HepG2 (cell line): ENCODE measurements around the gene RGL3. TPM values are rescaled to one million over a fixed set of nuclear protein-coding genes. Genes with fewer than 3 reads are reported as not detected.
A peak's percentile ranks its signal among the peaks of the same experiment; 100 is the strongest.

ENCODE experiments used
- ARID2 ChIP-seq: sonication (generic); formaldehyde crosslinking; IDR thresholded peaks from 2 replicates; pipeline ENCODE4 v1.8.1; 2022; ENCODE audit warnings: mild to moderate bottlenecking, missing genetic modification reagents, borderline replicate concordance
- GPBP1L1 ChIP-seq: sonication (generic); formaldehyde crosslinking; IDR thresholded peaks from 2 replicates; pipeline ENCODE4 v1.5.0; 2020; ENCODE audit warnings: mild to moderate bottlenecking, missing genetic modification reagents
- GPN1 ChIP-seq: sonication (generic); formaldehyde crosslinking; IDR thresholded peaks from 2 replicates; pipeline ENCODE4 v1.5.1; 2020; ENCODE audit warnings: missing genetic modification reagents, borderline replicate concordance
- HDAC2 ChIP-seq: sonication (generic); formaldehyde crosslinking; IDR thresholded peaks from 2 replicates; pipeline ENCODE4 v1.4.0; 2020; ENCODE audit warnings: missing genetic modification reagents
- IRF2 ChIP-seq: IDR thresholded peaks from 2 replicates; pipeline ENCODE4 v1.6.1; 2018; ENCODE audit warnings: missing genetic modification reagents, missing compliant biosample characterization
- JARID2 ChIP-seq: sonication (generic); formaldehyde crosslinking; IDR thresholded peaks from 2 replicates; pipeline ENCODE4 v1.8.1; 2023; ENCODE audit warnings: missing genetic modification reagents, inconsistent platforms; ENCODE audit not compliant: insufficient replicate concordance
- KAT2B ChIP-seq: fragments of 150-350 bp; IDR thresholded peaks from 2 replicates; pipeline ENCODE4 v1.6.1; 2014; ENCODE audit warnings: low read depth, low read length, borderline replicate concordance
- KDM2A ChIP-seq: sonication (generic); formaldehyde crosslinking; IDR thresholded peaks from 2 replicates; pipeline ENCODE4 v1.4.0; 2020; ENCODE audit warnings: low read depth, missing genetic modification reagents, borderline replicate concordance
- KDM5B ChIP-seq: sonication (generic); formaldehyde crosslinking; IDR thresholded peaks from 2 replicates; pipeline ENCODE4 v1.4.0; 2020; ENCODE audit warnings: missing genetic modification reagents, mild to moderate bottlenecking, borderline replicate concordance
- NCOA2 ChIP-seq: sonication (generic); formaldehyde crosslinking; IDR thresholded peaks from 2 replicates; pipeline ENCODE4 v1.8.0; 2022; ENCODE audit warnings: inconsistent platforms
- NFIC ChIP-seq: IDR thresholded peaks from 2 replicates; pipeline ENCODE4 v1.6.1; 2012; ENCODE audit warnings: mild to moderate bottlenecking, low read length, inconsistent platforms
- NFRKB ChIP-seq: fragments of 450-650 bp; IDR thresholded peaks from 2 replicates; pipeline ENCODE4 v1.6.1; 2017
- NR2F2 ChIP-seq: IDR thresholded peaks from 2 replicates; pipeline ENCODE4 v1.6.1; 2012; ENCODE audit warnings: low read depth, inconsistent platforms, borderline replicate concordance
- PHF20 ChIP-seq: sonication (generic); formaldehyde crosslinking; IDR thresholded peaks from 2 replicates; pipeline ENCODE4 v1.5.0; 2020; ENCODE audit warnings: mild to moderate bottlenecking, missing genetic modification reagents
- POLR2G ChIP-seq: fragments of 200-400 bp; formaldehyde crosslinking; IDR thresholded peaks from 2 replicates; pipeline ENCODE4 v1.6.1; 2018; ENCODE audit warnings: mild to moderate bottlenecking, low read depth, low read length, moderate library complexity
- SCMH1 ChIP-seq: sonication (generic); formaldehyde crosslinking; IDR thresholded peaks from 2 replicates; pipeline ENCODE4 v1.9.0; 2021; ENCODE audit warnings: missing genetic modification reagents, mild to moderate bottlenecking, borderline replicate concordance
- SIN3B ChIP-seq: fragments of 150-350 bp; IDR thresholded peaks from 2 replicates; pipeline ENCODE4 v1.6.1; 2014; ENCODE audit warnings: low read length
- SMC3 ChIP-seq: IDR thresholded peaks from 2 replicates; pipeline ENCODE4 v1.6.1; 2011; ENCODE audit warnings: low read length, improper control_type of control experiment
- TBP ChIP-seq: sonication (generic); formaldehyde crosslinking; IDR thresholded peaks from 2 replicates; pipeline ENCODE4 v1.5.0; 2020; ENCODE audit warnings: missing genetic modification reagents
- ZNF101 ChIP-seq: sonication (generic); formaldehyde crosslinking; IDR thresholded peaks from 2 replicates; pipeline ENCODE4 v1.4.0; 2020; ENCODE audit warnings: mild to moderate bottlenecking, low read depth, missing genetic modification reagents, borderline replicate concordance
- ZNF224 ChIP-seq: sonication (generic); formaldehyde crosslinking; IDR thresholded peaks from 2 replicates; pipeline ENCODE4 v1.5.0; 2020; ENCODE audit warnings: mild to moderate bottlenecking, missing genetic modification reagents
- ZNF282 ChIP-seq: fragments of 450-650 bp; IDR thresholded peaks from 2 replicates; pipeline ENCODE4 v1.6.1; 2018; ENCODE audit not compliant: partially characterized antibody
- ZNF326 ChIP-seq: sonication (generic); formaldehyde crosslinking; IDR thresholded peaks from 2 replicates; pipeline ENCODE4 v1.4.0; 2020; ENCODE audit warnings: missing genetic modification reagents, borderline replicate concordance
- ZNF367 ChIP-seq: sonication (generic); formaldehyde crosslinking; IDR thresholded peaks from 2 replicates; pipeline ENCODE4 v1.4.0; 2020; ENCODE audit warnings: missing genetic modification reagents, borderline replicate concordance
- ZNF451 ChIP-seq: sonication (generic); formaldehyde crosslinking; IDR thresholded peaks from 2 replicates; pipeline ENCODE4 v1.5.0; 2020; ENCODE audit warnings: mild to moderate bottlenecking, missing genetic modification reagents
- ZNF484 ChIP-seq: sonication (generic); formaldehyde crosslinking; IDR thresholded peaks from 2 replicates; pipeline ENCODE4 v1.5.1; 2020; ENCODE audit warnings: mild to moderate bottlenecking, low read depth, missing genetic modification reagents, borderline replicate concordance
- ZNF724P ChIP-seq: sonication (generic); formaldehyde crosslinking; IDR thresholded peaks from 2 replicates; pipeline ENCODE4 v1.8.0; 2022; ENCODE audit warnings: missing genetic modification reagents, borderline replicate concordance
- ZNF768 ChIP-seq: sonication (generic); formaldehyde crosslinking; IDR thresholded peaks from 2 replicates; pipeline ENCODE4 v1.4.0; 2020; ENCODE audit warnings: missing genetic modification reagents
- polyA plus RNA-seq, 8 experiments: library from polyadenylated mRNA; depleted of rRNA in 3 of 8; stranded (reverse) in 7 of 8; unstranded in 1 of 8; fragments of >200 nt; fragmentation: Illumina TruSeq in 4 of 8; extraction: Trizol in 4 of 8; gene quantifications; 2 replicates each; pipeline versions ENCODE4 v1.2.1 to v1.2.3, GENCODE V29; 2011 to 2016; ENCODE audit warnings: low read depth in 4 of 8, missing spikeins in 1 of 8, mixed read lengths in 1 of 8; ENCODE audit not compliant: insufficient read depth in 1 of 8
- total RNA-seq, 5 experiments: library from RNA; depleted of rRNA; stranded (reverse); fragments of >200 nt; fragmentation: Illumina TruSeq; extraction: Trizol; gene quantifications; 2 replicates each; pipeline ENCODE4 v1.2.3, GENCODE V29; 2016; ENCODE audit warnings: low read depth in 1 of 5
- TF ChIP-seq, protein P1 (sequence below): sonication (generic); formaldehyde crosslinking; conservative IDR thresholded peaks from 2 replicates; pipeline ENCODE4 v1.8.0; 2022; ENCODE audit warnings: missing genetic modification reagents

Gene RGL3
- total and polyA plus RNA-seq, 2 of the 13 experiments (the other 11 are each of a cell fraction or from before 2014, with no cell fraction given), result 4.2 to 7.6 TPM

- no peak for TF ChIP-seq ARID2 (CRISPR knock-in tag)
- TF ChIP-seq, protein P1, sequence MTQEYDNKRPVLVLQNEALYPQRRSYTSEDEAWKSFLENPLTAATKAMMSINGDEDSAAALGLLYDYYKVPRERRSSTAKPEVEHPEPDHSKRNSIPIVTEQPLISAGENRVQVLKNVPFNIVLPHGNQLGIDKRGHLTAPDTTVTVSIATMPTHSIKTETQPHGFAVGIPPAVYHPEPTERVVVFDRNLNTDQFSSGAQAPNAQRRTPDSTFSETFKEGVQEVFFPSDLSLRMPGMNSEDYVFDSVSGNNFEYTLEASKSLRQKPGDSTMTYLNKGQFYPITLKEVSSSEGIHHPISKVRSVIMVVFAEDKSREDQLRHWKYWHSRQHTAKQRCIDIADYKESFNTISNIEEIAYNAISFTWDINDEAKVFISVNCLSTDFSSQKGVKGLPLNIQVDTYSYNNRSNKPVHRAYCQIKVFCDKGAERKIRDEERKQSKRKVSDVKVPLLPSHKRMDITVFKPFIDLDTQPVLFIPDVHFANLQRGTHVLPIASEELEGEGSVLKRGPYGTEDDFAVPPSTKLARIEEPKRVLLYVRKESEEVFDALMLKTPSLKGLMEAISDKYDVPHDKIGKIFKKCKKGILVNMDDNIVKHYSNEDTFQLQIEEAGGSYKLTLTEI, result no peak
- TF ChIP-seq ZNF326 (CRISPR knock-in tag), result no peak
- TF ChIP-seq ZNF282, result no peak
- no peak for TF ChIP-seq ZNF724P (CRISPR knock-in tag)
- TF ChIP-seq HDAC2 (CRISPR knock-in tag), result peak; percentile 10
- peak; percentile 3 for TF ChIP-seq JARID2 (CRISPR knock-in tag)
- TF ChIP-seq NCOA2, result no peak
- TF ChIP-seq KAT2B, result no peak
- TF ChIP-seq POLR2G, result peak; percentile 89
- TF ChIP-seq GPN1 (CRISPR knock-in tag), result no peak
- peak; percentile 24; the same call in 1 of the 2 replicates for TF ChIP-seq NFIC
- TF ChIP-seq ZNF224, result no peak
- no peak for TF ChIP-seq ZNF367 (CRISPR knock-in tag)
- TF ChIP-seq KDM5B, result no peak; the same call in 1 of the 2 replicates
- TF ChIP-seq SIN3B, result peak; percentile 51; the same call in 1 of the 2 replicates
- TF ChIP-seq GPBP1L1 (CRISPR knock-in tag), result no peak
- TF ChIP-seq ZNF484 (CRISPR knock-in tag), result no peak
- TF ChIP-seq IRF2 (CRISPR knock-in tag), result peak; percentile 84; the same call in 1 of the 2 replicates
- TF ChIP-seq ZNF768, result no peak
- peak; percentile 27; the same call in 1 of the 2 replicates for TF ChIP-seq NR2F2
- TF ChIP-seq ZNF451 (CRISPR knock-in tag), result no peak
- no peak for TF ChIP-seq TBP (CRISPR knock-in tag)
- no peak for TF ChIP-seq ZNF101 (CRISPR knock-in tag)
- peak; percentile 76 for TF ChIP-seq KDM2A (CRISPR knock-in tag)
- TF ChIP-seq SCMH1 (CRISPR knock-in tag), result no peak
- peak; percentile 87 for TF ChIP-seq PHF20 (CRISPR knock-in tag)
- peak; percentile 89 for TF ChIP-seq NFRKB
- TF ChIP-seq SMC3, result peak; percentile 40
Observed at GRCh38 chr19:11435057-11435832, 16.1 kb upstream of the RGL3 start, which contains the start of the genes ODAD3 and PRKCSH (continued).
